ENCODE results near the gene LZTS3.
"Not testable (repeated sequence)": the region's sequence is repeated elsewhere in the genome, so short reads cannot be mapped to it uniquely, and the experiment has no call there.

The LZTS3 gene

GRCh38 chr20:3166913-3167342 is 6.4 kb downstream of the LZTS3 start:
- DNase-seq: no peak

GRCh38 chr20:3166338-3166912 is 6.9 kb downstream of the LZTS3 start:
- no peak for DNase-seq

- DNase-seq: peak; percentile 95
These were observed 7.6 kb downstream of the LZTS3 start for GRCh38 chr20:3165473-3166337.

- DNase-seq: peak; percentile 51
These were observed 8.5 kb downstream of the LZTS3 start for GRCh38 chr20:3164763-3165410.

GRCh38 chr20:3164043-3164762 is 9.1 kb downstream of the LZTS3 start:
- DNase-seq: no peak

GRCh38 chr20:3163099-3164042 is 10.0 kb downstream of the LZTS3 start:
- DNase-seq: peak; percentile 57

- DNase-seq: peak; percentile 99
These were observed 11.2 kb downstream of the LZTS3 start for GRCh38 chr20:3162080-3162611.

GRCh38 chr20:3161316-3162079 is 11.9 kb downstream of the LZTS3 start:
- DNase-seq: no peak

- DNase-seq: no peak
These were observed 12.9 kb downstream of the LZTS3 start for GRCh38 chr20:3160418-3160817.

GRCh38 chr20:3158968-3159431 is 14.3 kb downstream of the LZTS3 start:
- DNase-seq: no peak

- DNase-seq: no peak
These were observed 15.5 kb downstream of the LZTS3 start for GRCh38 chr20:3157817-3158216.

- no peak for DNase-seq
These were observed 16.3 kb downstream of the LZTS3 start for GRCh38 chr20:3156811-3157619.

GRCh38 chr20:3152057-3152644 is 21.2 kb downstream of the LZTS3 start:
- DNase-seq: not testable (repeated sequence)

- DNase-seq: no peak
These were observed 22.4 kb downstream of the LZTS3 start for GRCh38 chr20:3150908-3151307.

- DNase-seq: no peak
These were observed 26.5 kb downstream of the LZTS3 start for GRCh38 chr20:3146732-3147341.

GRCh38 chr20:3141757-3142156 is 31.6 kb downstream of the LZTS3 start:
- no peak for DNase-seq

GRCh38 chr20:3137492-3137891 is 35.9 kb downstream of the LZTS3 start:
- DNase-seq: no peak

GRCh38 chr20:3135507-3136070 is 37.8 kb downstream of the LZTS3 start:
- no peak for DNase-seq

- DNase-seq: no peak
These were observed 39.2 kb downstream of the LZTS3 start for GRCh38 chr20:3134151-3134550.
